MM.1S (cell line): ENCODE results near the gene FFAR4.

Experiments used
- DNase-seq: peaks from one replicate; pipeline ENCODE4 v3.0.0-alpha.2; 2015
- H2AFZ ChIP-seq: fragments of 300-600 bp; sonication (generic); 2 replicates; pipeline ENCODE4 v1.6.0; 2016; ENCODE audit warnings: antibody characterized with exemption, low read length
- H3F3A ChIP-seq: fragments of 300-600 bp; sonication (generic); 2 replicates; pipeline ENCODE4 v1.6.1; 2016; ENCODE audit warnings: mild to moderate bottlenecking, antibody characterized with exemption, low read length, moderate library complexity, mixed read lengths; ENCODE audit not compliant: insufficient read depth
- H3K27ac ChIP-seq: fragments of 300-600 bp; sonication (generic); 2 replicates; pipeline ENCODE4 v1.5.1; 2016; ENCODE audit warnings: mild to moderate bottlenecking, low read length
- H3K27me3 ChIP-seq: fragments of 300-600 bp; sonication (generic); replicated peaks from 2 replicates; pipeline ENCODE4 v1.6.0; 2016; ENCODE audit warnings: low read length; ENCODE audit not compliant: insufficient read depth
- H3K36me3 ChIP-seq: fragments of 300-600 bp; sonication (generic); replicated peaks from 2 replicates; pipeline ENCODE4 v1.6.1; 2016; ENCODE audit warnings: mild to moderate bottlenecking, low read length, mixed read lengths; ENCODE audit not compliant: insufficient read depth
- H3K4me1 ChIP-seq: fragments of 300-600 bp; sonication (generic); 2 replicates; pipeline ENCODE4 v1.6.1; 2016; ENCODE audit warnings: low read length, mixed read lengths
- H3K4me2 ChIP-seq: fragments of 300-600 bp; sonication (generic); 2 replicates; pipeline ENCODE4 v1.6.0; 2016; ENCODE audit warnings: low read depth, low read length
- H3K4me3 ChIP-seq: fragments of 300-600 bp; sonication (generic); 2 replicates; pipeline ENCODE4 v1.5.1; 2016; ENCODE audit warnings: low read length, mixed read lengths
- H3K79me2 ChIP-seq: fragments of 300-600 bp; sonication (generic); 2 replicates; pipeline ENCODE4 v1.6.1; 2016; ENCODE audit warnings: mixed run types, low read length, mixed read lengths
- H3K9ac ChIP-seq: fragments of 300-600 bp; sonication (generic); 2 replicates; pipeline ENCODE4 v1.6.1; 2016; ENCODE audit warnings: low read length, mixed read lengths
- H3K9me2 ChIP-seq: fragments of 300-600 bp; sonication (generic); replicated peaks from 2 replicates; pipeline ENCODE4 v1.6.1; 2016; ENCODE audit warnings: mild to moderate bottlenecking, low read length, mixed read lengths; ENCODE audit not compliant: insufficient read depth
- H3K9me3 ChIP-seq: fragments of 300-600 bp; sonication (generic); replicated peaks from 2 replicates; pipeline ENCODE4 v1.6.1; 2016; ENCODE audit warnings: mild to moderate bottlenecking, low read length, mixed read lengths; ENCODE audit not compliant: insufficient read depth
- H4K20me1 ChIP-seq: fragments of 300-600 bp; sonication (generic); 2 replicates; pipeline ENCODE4 v1.6.1; 2016; ENCODE audit warnings: mild to moderate bottlenecking, low read length, moderate library complexity, mixed read lengths; ENCODE audit not compliant: insufficient read depth
- EZH2 ChIP-seq: fragments of 300-600 bp; sonication (generic); optimal IDR thresholded peaks from 2 replicates; pipeline ENCODE3; 2017; ENCODE audit warnings: low read depth, mild to moderate bottlenecking, antibody characterized with exemption, low read length, mixed read lengths
- EZH2phosphoT487 ChIP-seq: fragments of 300-600 bp; sonication (generic); IDR thresholded peaks from 2 replicates; pipeline ENCODE4 v1.6.1; 2018; ENCODE audit warnings: antibody characterized with exemption, low read length
- TF ChIP-seq, protein P1 (sequence below): fragments of 300-600 bp; sonication (generic); IDR thresholded peaks from 2 replicates; pipeline ENCODE4 v1.5.1; 2016; ENCODE audit warnings: antibody characterized with exemption, low read length, mixed read lengths

Gene FFAR4

DNA sequence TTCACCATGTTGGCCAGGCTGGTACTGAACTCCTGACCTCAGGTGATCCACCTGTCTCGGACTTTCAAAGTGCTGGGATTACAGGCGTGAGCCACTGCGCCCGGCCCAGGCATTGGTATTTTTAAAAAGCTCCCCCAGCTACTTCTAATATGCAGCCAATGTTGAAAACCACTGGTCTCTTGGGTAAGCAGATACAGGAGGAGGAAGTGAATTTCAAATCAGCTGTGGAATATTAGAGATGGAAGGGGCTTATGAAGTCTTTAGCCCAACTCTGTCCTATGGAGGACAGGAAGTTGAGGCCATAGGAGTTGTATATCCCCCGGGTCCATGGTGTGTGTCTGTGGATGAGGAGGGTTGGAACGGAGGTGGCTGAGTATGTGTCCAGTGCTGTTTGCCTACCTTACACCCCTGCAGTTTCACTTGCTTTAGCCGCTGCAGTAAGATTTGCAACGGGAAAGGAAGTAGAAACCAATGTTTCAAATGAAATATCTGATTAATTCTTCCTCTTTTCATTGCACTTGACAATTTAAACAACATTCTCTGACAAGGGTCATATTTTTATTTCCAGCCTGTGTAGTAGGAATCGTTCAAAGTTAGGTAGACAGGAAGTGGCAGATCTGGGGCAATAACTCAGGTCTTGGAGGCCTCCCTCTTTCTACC lies 49.2 kb downstream of the FFAR4 start:
- DNase-seq = no peak
- H3K27ac ChIP-seq = no peak overlapping the region
- H4K20me1 ChIP-seq = no peaks in the 10 kb centered on the region
- no peak overlapping the region for H3K4me3 ChIP-seq
- no peaks in the 10 kb centered on the region for H3K27me3 ChIP-seq
- H3F3A ChIP-seq = no peaks in the 10 kb centered on the region
- no peak overlapping the region for H3K9ac ChIP-seq
- H3K9me2 ChIP-seq = no peaks in the 10 kb centered on the region
- no peaks in the 10 kb centered on the region for H3K79me2 ChIP-seq
- H3K4me2 ChIP-seq = no peak overlapping the region
- H3K36me3 ChIP-seq = no peaks in the 10 kb centered on the region
- no peaks in the 10 kb centered on the region for H3K9me3 ChIP-seq
- H3K4me1 ChIP-seq = no peaks in the 10 kb centered on the region
- TF ChIP-seq EZH2 (no peak), EZH2phosphoT487 (no peak)
- TF ChIP-seq, protein P1, sequence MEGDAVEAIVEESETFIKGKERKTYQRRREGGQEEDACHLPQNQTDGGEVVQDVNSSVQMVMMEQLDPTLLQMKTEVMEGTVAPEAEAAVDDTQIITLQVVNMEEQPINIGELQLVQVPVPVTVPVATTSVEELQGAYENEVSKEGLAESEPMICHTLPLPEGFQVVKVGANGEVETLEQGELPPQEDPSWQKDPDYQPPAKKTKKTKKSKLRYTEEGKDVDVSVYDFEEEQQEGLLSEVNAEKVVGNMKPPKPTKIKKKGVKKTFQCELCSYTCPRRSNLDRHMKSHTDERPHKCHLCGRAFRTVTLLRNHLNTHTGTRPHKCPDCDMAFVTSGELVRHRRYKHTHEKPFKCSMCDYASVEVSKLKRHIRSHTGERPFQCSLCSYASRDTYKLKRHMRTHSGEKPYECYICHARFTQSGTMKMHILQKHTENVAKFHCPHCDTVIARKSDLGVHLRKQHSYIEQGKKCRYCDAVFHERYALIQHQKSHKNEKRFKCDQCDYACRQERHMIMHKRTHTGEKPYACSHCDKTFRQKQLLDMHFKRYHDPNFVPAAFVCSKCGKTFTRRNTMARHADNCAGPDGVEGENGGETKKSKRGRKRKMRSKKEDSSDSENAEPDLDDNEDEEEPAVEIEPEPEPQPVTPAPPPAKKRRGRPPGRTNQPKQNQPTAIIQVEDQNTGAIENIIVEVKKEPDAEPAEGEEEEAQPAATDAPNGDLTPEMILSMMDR = no peak
- H2AFZ ChIP-seq = no peak overlapping the region

DNA sequence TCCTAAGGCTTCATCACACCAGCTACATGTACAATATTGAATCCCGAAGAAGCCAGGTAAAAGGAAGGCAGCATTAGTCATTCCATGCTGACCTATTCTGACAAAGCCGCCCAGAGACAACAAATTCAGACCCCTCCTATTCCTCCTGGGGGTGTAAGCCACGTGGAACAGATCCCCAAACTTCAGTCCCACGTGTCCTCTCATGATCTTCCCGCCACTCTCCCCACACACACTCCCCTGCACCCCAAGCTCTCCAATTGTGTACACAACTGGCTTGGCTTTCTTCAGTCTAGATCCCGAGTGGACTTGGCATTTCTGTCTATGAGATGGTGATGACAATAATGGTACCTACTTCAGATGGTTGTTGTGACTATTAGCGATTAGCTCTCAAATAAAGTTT lies 54.5 kb downstream of the FFAR4 start:
- Histone ChIP-seq H3K9ac (no peak overlapping the region), H3K4me2 (no peak overlapping the region), H3K9me2 (no peaks in the 10 kb centered on the region), H2AFZ (no peak overlapping the region), H3F3A (no peaks in the 10 kb centered on the region), H4K20me1 (no peaks in the 10 kb centered on the region), H3K36me3 (no peaks in the 10 kb centered on the region), H3K27me3 (no peaks in the 10 kb centered on the region), H3K4me1 (no peaks in the 10 kb centered on the region), H3K79me2 (no peaks in the 10 kb centered on the region), H3K27ac (no peak overlapping the region), H3K4me3 (no peak overlapping the region), H3K9me3 (no peaks in the 10 kb centered on the region)
- TF ChIP-seq EZH2phosphoT487 (no peak), EZH2 (no peak)
- TF ChIP-seq, protein P1 = no peak
- no peak for DNase-seq

DNA sequence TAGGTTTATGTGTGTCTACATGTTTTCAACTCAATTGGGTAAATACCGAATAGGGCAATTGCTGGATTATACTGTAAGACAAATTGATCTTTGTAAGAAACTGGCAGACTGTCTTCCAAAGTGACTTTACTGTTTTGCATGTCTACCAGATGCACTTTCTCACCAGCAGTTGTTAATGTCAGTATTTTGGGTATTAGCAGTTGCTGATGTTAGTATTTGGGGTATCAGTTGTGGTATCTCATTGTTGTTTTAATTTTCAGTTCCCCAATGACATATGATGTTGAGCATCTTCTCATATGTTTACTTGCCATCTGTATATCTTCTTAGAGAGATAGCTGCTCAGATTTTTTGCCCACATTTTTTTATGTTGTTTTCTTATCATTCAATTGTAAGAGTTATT lies 56.5 kb downstream of the FFAR4 start:
- Histone ChIP-seq H3F3A (no peaks in the 10 kb centered on the region), H3K9ac (no peak overlapping the region), H3K4me3 (no peak overlapping the region), H3K36me3 (no peaks in the 10 kb centered on the region), H4K20me1 (no peaks in the 10 kb centered on the region), H3K4me2 (no peak overlapping the region), H3K4me1 (no peaks in the 10 kb centered on the region), H3K27me3 (no peaks in the 10 kb centered on the region), H3K9me2 (no peaks in the 10 kb centered on the region), H3K9me3 (no peaks in the 10 kb centered on the region), H3K79me2 (no peaks in the 10 kb centered on the region), H3K27ac (no peak overlapping the region), H2AFZ (no peak overlapping the region)
- TF ChIP-seq EZH2phosphoT487 (no peak), EZH2 (no peak)
- TF ChIP-seq, protein P1 = no peak
- DNase-seq = no peak
